Upper lobe of left lung (tissue), 6 donors: ENCODE measurements around the gene TMEM37. TPM values are rescaled to one million over a fixed set of nuclear protein-coding genes. Genes with fewer than 3 reads are reported as not detected.

Experiments
- ATAC-seq, 2 donors: fragments of 200-7000 bp; cut with Tn5 transposase; one replicate each; pipeline ENCODE4 v1.9.1; 2022; ENCODE audit warnings: mild to moderate bottlenecking in 2 of 2, moderate library complexity in 2 of 2; ENCODE audit not compliant: low FRiP score in 2 of 2
- DNase-seq, 2 donors: peaks; one replicate each; pipeline ENCODE4 v3.0.0-alpha.2; 2019 to 2020
- H3K27ac ChIP-seq, 4 donors: fragments of 200-600 bp; sonication (generic); one replicate each; pipeline ENCODE4 v1.5.1; 2016 to 2019
- H3K27me3 ChIP-seq, 4 donors: fragments of 200-600 bp; sonication (generic); one replicate each; pipeline ENCODE4 v1.5.1; 2017 to 2019
- H3K36me3 ChIP-seq, 4 donors: fragments of 200-600 bp; sonication (generic); one replicate each; pipeline ENCODE4 v1.5.1; 2016 to 2019
- H3K4me1 ChIP-seq, 4 donors: fragments of 200-600 bp; sonication (generic); one replicate each; pipeline ENCODE4 v1.5.1; 2018 to 2019
- H3K4me3 ChIP-seq, 4 donors: fragments of 200-600 bp; sonication (generic); one replicate each; pipeline ENCODE4 v1.5.1; 2017 to 2019; ENCODE audit warnings: mild to moderate bottlenecking in 2 of 4, moderate library complexity in 1 of 4
- H3K9me3 ChIP-seq, 4 donors: fragments of 200-600 bp; sonication (generic); one replicate each; pipeline ENCODE4 v1.5.1; 2018 to 2019
- EP300 ChIP-seq, 4 donors: sonication (generic); formaldehyde crosslinking; IDR thresholded peaks; one replicate each; pipeline ENCODE4 v1.5.1; 2017; ENCODE audit warnings: antibody characterized with exemption in 4 of 4, control low read depth in 2 of 4
- POLR2A ChIP-seq, 4 donors: fragments of 450-650 bp; IDR thresholded peaks; one replicate each; pipeline ENCODE4 v1.5.1; 2016 to 2017; ENCODE audit warnings: antibody characterized with exemption in 4 of 4, mild to moderate bottlenecking in 2 of 4
- POLR2AphosphoS5 ChIP-seq, 2 donors: sonication (generic); formaldehyde crosslinking; IDR thresholded peaks; one replicate each; pipeline ENCODE4 v1.5.1; 2017; ENCODE audit warnings: antibody characterized with exemption in 2 of 2
- WGBS, 2 donors: methylation state at CpG; one replicate each; pipeline ENCODE4 v1.1.5; 2017 to 2018; 5-methylcytosine and 5-hydroxymethylcytosine counted together
- total RNA-seq, 6 donors: library from RNA; depleted of rRNA in 4 of 6; stranded (reverse); fragments of >200 nt in 4 of 6; gene quantifications; one replicate each; pipeline versions ENCODE4 v1.1.0 to v1.2.1, GENCODE V29; 2016 to 2021
- TF ChIP-seq, protein P1 (sequence below), 6 experiments: fragments of 450-650 bp in 4 of 6; fragments of 200-600 bp in 2 of 6; sonication (generic) in 2 of 6; IDR thresholded peaks; one replicate each; pipeline ENCODE4 v1.5.1; 2016 to 2019; ENCODE audit warnings: antibody characterized with exemption in 6 of 6
- donor health status: DM: no; HTN: no; CAD: no; lungs with moderate emphysema.
- donor health status: DM: no; HTN: yes; CAD: no; lungs with severe emphysema.

TMEM37 gene
- total RNA-seq, 6 donors from 2014 or later = 9.3 to 28.5 (median 14.5) TPM

DNA sequence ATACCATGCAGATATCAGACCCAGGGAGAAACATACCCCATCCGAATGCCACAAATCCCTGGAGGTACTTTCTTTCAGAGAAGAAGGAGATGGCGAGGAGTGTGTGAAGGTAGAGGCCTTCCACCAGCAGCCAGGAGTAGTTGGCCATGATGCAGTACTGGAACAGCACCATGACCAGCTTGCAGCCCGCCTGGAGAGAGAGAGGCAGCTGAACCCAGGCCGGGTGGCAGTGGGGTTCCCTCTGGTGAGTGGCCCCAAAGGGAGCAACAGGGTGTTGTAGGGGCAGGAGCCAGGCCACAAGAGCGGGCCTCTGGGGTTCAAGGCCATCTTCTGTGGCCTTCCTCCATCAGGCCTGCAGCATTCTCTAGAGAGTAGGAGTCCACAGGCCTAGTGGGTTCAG is 30.2 kb downstream of the TMEM37 start:
- ATAC-seq (no peak), DNase-seq (no peak)
- no peak overlapping the region for H3K4me3 ChIP-seq
- no peaks in the 10 kb centered on the region for H3K9me3 ChIP-seq
- no peak overlapping the region for H3K27ac ChIP-seq
- TF ChIP-seq POLR2A (IDR thresholded peaks at IDR 0.05) (no peak), POLR2AphosphoS5 (IDR thresholded peaks at IDR 0.05) (no peak), EP300 (IDR thresholded peaks at IDR 0.05) (no peak)
- TF ChIP-seq, protein P1, sequence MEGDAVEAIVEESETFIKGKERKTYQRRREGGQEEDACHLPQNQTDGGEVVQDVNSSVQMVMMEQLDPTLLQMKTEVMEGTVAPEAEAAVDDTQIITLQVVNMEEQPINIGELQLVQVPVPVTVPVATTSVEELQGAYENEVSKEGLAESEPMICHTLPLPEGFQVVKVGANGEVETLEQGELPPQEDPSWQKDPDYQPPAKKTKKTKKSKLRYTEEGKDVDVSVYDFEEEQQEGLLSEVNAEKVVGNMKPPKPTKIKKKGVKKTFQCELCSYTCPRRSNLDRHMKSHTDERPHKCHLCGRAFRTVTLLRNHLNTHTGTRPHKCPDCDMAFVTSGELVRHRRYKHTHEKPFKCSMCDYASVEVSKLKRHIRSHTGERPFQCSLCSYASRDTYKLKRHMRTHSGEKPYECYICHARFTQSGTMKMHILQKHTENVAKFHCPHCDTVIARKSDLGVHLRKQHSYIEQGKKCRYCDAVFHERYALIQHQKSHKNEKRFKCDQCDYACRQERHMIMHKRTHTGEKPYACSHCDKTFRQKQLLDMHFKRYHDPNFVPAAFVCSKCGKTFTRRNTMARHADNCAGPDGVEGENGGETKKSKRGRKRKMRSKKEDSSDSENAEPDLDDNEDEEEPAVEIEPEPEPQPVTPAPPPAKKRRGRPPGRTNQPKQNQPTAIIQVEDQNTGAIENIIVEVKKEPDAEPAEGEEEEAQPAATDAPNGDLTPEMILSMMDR (IDR thresholded peaks at IDR 0.05) = no peak
- 85 to 96% methylated on average over 5 of the region's 5 CpGs for WGBS, 2 donors
- H3K4me1 ChIP-seq = no peaks in the 10 kb centered on the region
- no peaks in the 10 kb centered on the region for H3K36me3 ChIP-seq
- no peaks in the 10 kb centered on the region for H3K27me3 ChIP-seq

DNA sequence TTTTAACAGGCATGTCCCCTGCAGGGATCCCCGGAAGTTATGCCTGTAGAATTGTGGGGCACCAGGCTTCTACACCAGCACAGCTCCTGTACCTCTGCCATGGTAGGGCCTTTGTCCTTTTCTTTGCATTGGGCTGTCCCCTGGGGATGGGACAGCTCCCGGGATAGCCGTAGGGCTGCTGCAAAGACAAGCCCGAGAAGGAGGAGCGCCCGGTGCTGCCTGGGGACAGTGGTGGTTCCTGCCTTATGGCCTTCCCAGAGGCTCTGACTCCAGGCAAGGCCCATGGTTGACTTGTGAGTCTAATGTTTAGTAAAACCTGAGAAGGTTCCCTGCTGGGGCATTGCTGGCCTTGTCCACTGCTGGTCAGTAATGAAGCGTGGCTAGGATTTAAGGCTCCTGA is 30.9 kb downstream of the TMEM37 start:
- Histone ChIP-seq H3K36me3 (no peaks in the 10 kb centered on the region), H3K27me3 (no peaks in the 10 kb centered on the region), H3K27ac (no peak overlapping the region), H3K9me3 (no peaks in the 10 kb centered on the region), H3K4me1 (no peaks in the 10 kb centered on the region), H3K4me3 (no peak overlapping the region)
- DNase-seq (no peak), ATAC-seq (no peak)
- TF ChIP-seq EP300 (IDR thresholded peaks at IDR 0.05) (no peak), POLR2A (IDR thresholded peaks at IDR 0.05) (no peak), POLR2AphosphoS5 (IDR thresholded peaks at IDR 0.05) (no peak)
- TF ChIP-seq, protein P1 (IDR thresholded peaks at IDR 0.05) = no peak
- WGBS, 2 donors = 96 to 100% methylated on average over 1 to 7 of the region's 7 CpGs

DNA sequence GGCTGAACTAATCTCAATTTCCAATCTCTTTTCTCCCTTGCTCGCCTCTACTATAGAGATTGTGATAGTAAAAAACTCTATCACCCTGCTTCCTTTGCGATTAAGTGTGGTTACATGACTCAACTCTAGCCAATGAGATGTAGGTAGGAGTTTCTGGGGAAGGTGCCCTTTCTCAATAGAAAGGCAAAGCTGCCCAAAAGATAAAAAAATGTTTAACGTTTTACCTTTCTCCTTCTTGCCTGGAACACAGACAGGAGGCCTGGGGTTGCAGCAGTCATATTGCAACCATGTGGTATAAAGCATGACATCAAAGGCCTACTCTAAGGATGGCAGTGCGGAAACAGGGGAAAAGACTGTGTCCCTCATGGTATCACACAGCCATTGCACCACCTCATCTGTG is 31.5 kb downstream of the TMEM37 start:
- Histone ChIP-seq H3K27me3 (no peaks in the 10 kb centered on the region), H3K36me3 (no peaks in the 10 kb centered on the region), H3K4me3 (no peak overlapping the region), H3K9me3 (no peaks in the 10 kb centered on the region), H3K27ac (no peak overlapping the region), H3K4me1 (peaks cover 0 to under 1% (median 0%) of the 10 kb centered on the region in 4 donors)
- TF ChIP-seq POLR2AphosphoS5 (IDR thresholded peaks at IDR 0.05) = no peak
- no peak for TF ChIP-seq EP300 (IDR thresholded peaks at IDR 0.05)
- TF ChIP-seq, protein P1 (IDR thresholded peaks at IDR 0.05) = no peak
- no peak for TF ChIP-seq POLR2A (IDR thresholded peaks at IDR 0.05)
- WGBS, 2 donors = 68 to 71% methylated on average over 4 of the region's 4 CpGs
- ATAC-seq (no peak), DNase-seq (no peak)

DNA sequence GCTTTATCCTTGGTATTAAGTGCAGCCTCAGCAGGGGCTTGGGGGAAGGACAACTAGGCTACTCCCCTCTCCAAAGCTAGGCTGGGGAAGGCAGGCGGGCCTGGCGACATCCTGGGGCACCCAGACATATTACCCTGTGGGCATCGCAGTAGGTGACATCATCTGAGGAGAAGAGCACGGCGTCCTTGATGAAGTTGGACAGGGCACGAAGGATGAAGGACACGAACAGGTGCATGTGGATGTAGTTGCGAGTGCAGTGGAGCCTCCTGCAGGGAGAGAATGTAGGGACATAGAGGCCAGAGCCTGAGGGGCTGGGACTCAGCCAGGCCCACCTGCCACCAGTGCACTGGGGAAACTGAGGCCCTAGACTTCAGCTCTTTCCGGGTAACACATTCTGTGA is 32.3 kb downstream of the TMEM37 start:
- H3K27ac ChIP-seq = no peak overlapping the region
- TF ChIP-seq POLR2AphosphoS5 (IDR thresholded peaks at IDR 0.05) (no peak), POLR2A (IDR thresholded peaks at IDR 0.05) (no peak)
- no peak overlapping the region for H3K4me3 ChIP-seq
- H3K36me3 ChIP-seq = no peaks in the 10 kb centered on the region
- ATAC-seq = no peak
- H3K27me3 ChIP-seq = no peaks in the 10 kb centered on the region
- H3K9me3 ChIP-seq = no peaks in the 10 kb centered on the region
- peaks cover 0 to 9% (median 5%) of the 10 kb centered on the region in 4 donors for H3K4me1 ChIP-seq
- no peak for DNase-seq
- 92 to 95% methylated on average over 9 of the region's 9 CpGs for WGBS, 2 donors

DNA sequence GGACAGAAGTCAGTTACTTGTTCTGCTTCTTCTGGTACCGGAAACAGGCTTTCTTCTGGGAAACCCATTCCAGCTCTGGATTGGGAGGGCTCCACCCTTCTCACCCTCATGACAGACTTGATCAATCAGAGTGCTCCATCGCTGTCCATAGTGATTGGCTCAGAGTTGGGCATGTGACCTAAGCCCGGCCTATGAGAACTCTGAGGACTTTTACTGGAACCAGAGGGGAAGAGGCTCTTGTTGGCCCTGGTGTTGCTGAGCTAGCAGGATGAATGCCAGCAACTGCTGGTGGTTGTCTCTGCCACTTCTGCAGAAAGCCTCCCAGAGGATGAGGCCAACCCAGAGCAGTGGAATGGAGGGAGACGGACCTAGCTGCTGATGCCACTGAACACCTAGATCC is 33.3 kb downstream of the TMEM37 start:
- H3K4me1 ChIP-seq = peaks cover 0 to 17% (median 8%) of the 10 kb centered on the region in 4 donors
- 84 to 94% methylated on average over 4 of the region's 4 CpGs for WGBS, 2 donors
- H3K27me3 ChIP-seq = no peaks in the 10 kb centered on the region
- no peak for DNase-seq
- no peaks in the 10 kb centered on the region for H3K9me3 ChIP-seq
- H3K36me3 ChIP-seq = no peaks in the 10 kb centered on the region
- TF ChIP-seq POLR2A (IDR thresholded peaks at IDR 0.05) (peak in 1 of 4 donors; percentile 16), EP300 (IDR thresholded peaks at IDR 0.05) (no peak)
- no peak overlapping the region for H3K4me3 ChIP-seq
- H3K27ac ChIP-seq = no peak overlapping the region
- ATAC-seq = peak; percentile 70 to 85

DNA sequence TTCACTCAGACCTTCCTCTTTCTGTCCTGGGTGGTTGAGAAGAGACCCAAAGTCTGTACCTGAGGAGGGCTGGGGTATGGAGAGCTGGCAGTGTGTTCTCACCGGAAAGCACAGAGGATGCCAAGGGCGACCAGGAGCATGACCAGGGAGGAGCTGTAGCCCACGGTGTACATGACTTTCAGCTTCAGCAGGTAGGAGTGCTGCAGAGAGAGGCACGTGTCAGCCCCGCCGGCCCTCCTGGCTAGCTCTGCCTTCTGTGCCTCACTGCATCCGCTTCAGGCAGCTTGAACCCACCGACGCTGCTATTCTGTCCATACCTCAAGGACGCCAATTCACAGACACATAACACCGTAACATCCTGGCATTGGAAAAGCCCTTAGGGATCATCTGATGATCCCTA is 34.0 kb downstream of the TMEM37 start:
- no peak for ATAC-seq
- TF ChIP-seq EP300 (IDR thresholded peaks at IDR 0.05) = no peak
- TF ChIP-seq POLR2AphosphoS5 (IDR thresholded peaks at IDR 0.05) = no peak
- TF ChIP-seq, protein P1 (IDR thresholded peaks at IDR 0.05) = no peak
- TF ChIP-seq POLR2A (IDR thresholded peaks at IDR 0.05) = no peak
- DNase-seq = no peak

More for the DNA sequence above, 34.0 kb downstream of the TMEM37 start:
- Histone ChIP-seq H3K9me3 (no peaks in the 10 kb centered on the region), H3K4me1 (peaks cover 0 to 17% (median 9%) of the 10 kb centered on the region in 4 donors), H3K4me3 (no peak overlapping the region), H3K27me3 (no peaks in the 10 kb centered on the region), H3K27ac (no peak overlapping the region), H3K36me3 (no peaks in the 10 kb centered on the region)
- 91 to 94% methylated on average over 7 to 11 of the region's 11 CpGs for WGBS, 2 donors
